A673 (cell line): ENCODE measurements around the gene CCSER1.

Experiments
- CTCF ChIP-seq: fragments of 300-800, 200-600 bp; sonication (generic); conservative IDR thresholded peaks from 2 replicates; pipeline ENCODE4 v1.5.1; 2017; ENCODE audit warnings: low read depth, mild to moderate bottlenecking, antibody characterized with exemption, low read length, moderate library complexity, mixed read lengths
- EZH2 ChIP-seq: fragments of 200-600 bp; sonication (generic); IDR thresholded peaks from 2 replicates; pipeline ENCODE4 v1.6.1; 2017; ENCODE audit warnings: borderline replicate concordance, low read depth, mild to moderate bottlenecking, mixed read lengths, antibody characterized with exemption, low read length; ENCODE audit not compliant: poor library complexity, severe bottlenecking

GRCh38 chr4:91366554-91366953, 1239.4 kb downstream of the CCSER1 start:
- TF ChIP-seq CTCF (no peak), EZH2 (no peak)
